HepG2 (cell line): ENCODE data around the gene TRIM27. TPM values are rescaled to one million over a fixed set of nuclear protein-coding genes. Genes with fewer than 3 reads are reported as not detected.

Experiments
- BRD4 ChIP-seq: sonication (generic); formaldehyde crosslinking; IDR thresholded peaks from 2 replicates; pipeline ENCODE4 v1.4.0; 2020; ENCODE audit warnings: missing genetic modification reagents
- DNMT3B ChIP-seq: conservative IDR thresholded peaks from 2 replicates; pipeline ENCODE4 v1.6.1; 2016; ENCODE audit warnings: missing biosample characterization, control low read depth
- E2F5 ChIP-seq: sonication (generic); formaldehyde crosslinking; conservative IDR thresholded peaks from 2 replicates; pipeline ENCODE4 v1.4.0; 2020; ENCODE audit warnings: missing genetic modification reagents
- FOXO1 ChIP-seq: sonication (generic); formaldehyde crosslinking; IDR thresholded peaks from 2 replicates; pipeline ENCODE4 v1.4.0; 2020; ENCODE audit warnings: missing genetic modification reagents
- HNF1B ChIP-seq: sonication (generic); formaldehyde crosslinking; IDR thresholded peaks from 2 replicates; pipeline ENCODE4 v1.5.1; 2020; ENCODE audit warnings: mild to moderate bottlenecking, moderate library complexity, missing genetic modification reagents
- NFE2 ChIP-seq: sonication (generic); formaldehyde crosslinking; IDR thresholded peaks from 2 replicates; pipeline ENCODE4 v1.4.0; 2020; ENCODE audit warnings: missing genetic modification reagents
- PAWR ChIP-seq: sonication (generic); formaldehyde crosslinking; IDR thresholded peaks from 2 replicates; pipeline ENCODE4 v1.4.0; 2020; ENCODE audit warnings: missing genetic modification reagents, mild to moderate bottlenecking, borderline replicate concordance
- ZNF274 ChIP-seq: sonication (generic); formaldehyde crosslinking; IDR thresholded peaks from 2 replicates; pipeline ENCODE4 v1.5.1; 2020; ENCODE audit warnings: mild to moderate bottlenecking, missing genetic modification reagents
- ZNF33A ChIP-seq: sonication (generic); formaldehyde crosslinking; IDR thresholded peaks from 2 replicates; pipeline ENCODE4 v1.5.1; 2020; ENCODE audit warnings: missing genetic modification reagents, mild to moderate bottlenecking, moderate library complexity, borderline replicate concordance
- ZNF432 ChIP-seq: sonication (generic); formaldehyde crosslinking; IDR thresholded peaks from 2 replicates; pipeline ENCODE4 v1.5.0; 2020; ENCODE audit warnings: missing genetic modification reagents, mild to moderate bottlenecking, borderline replicate concordance
- ZNF749 ChIP-seq: sonication (generic); formaldehyde crosslinking; IDR thresholded peaks from 2 replicates; pipeline ENCODE4 v1.8.0; 2022; ENCODE audit warnings: mild to moderate bottlenecking, missing genetic modification reagents, moderate library complexity, borderline replicate concordance
- polyA plus RNA-seq, 8 experiments: library from polyadenylated mRNA; depleted of rRNA in 3 of 8; stranded (reverse) in 7 of 8; unstranded in 1 of 8; fragments of >200 nt; fragmentation: Illumina TruSeq in 4 of 8; extraction: Trizol in 4 of 8; gene quantifications; 2 replicates each; pipeline versions ENCODE4 v1.2.1 to v1.2.3, GENCODE V29; 2011 to 2016; ENCODE audit warnings: low read depth in 4 of 8, missing spikeins in 1 of 8, mixed read lengths in 1 of 8; ENCODE audit not compliant: insufficient read depth in 1 of 8
- total RNA-seq, 5 experiments: library from RNA; depleted of rRNA; stranded (reverse); fragments of >200 nt; fragmentation: Illumina TruSeq; extraction: Trizol; gene quantifications; 2 replicates each; pipeline ENCODE4 v1.2.3, GENCODE V29; 2016; ENCODE audit warnings: low read depth in 1 of 5
- TF ChIP-seq, protein P1 (sequence below): sonication (generic); formaldehyde crosslinking; IDR thresholded peaks from 2 replicates; pipeline ENCODE4 v1.5.1; 2020; ENCODE audit warnings: missing genetic modification reagents, mild to moderate bottlenecking, borderline replicate concordance
- TF ChIP-seq, protein P2 (sequence below), 2 experiments: fragments of 450-650 bp in 1 of 2; sonication (generic) in 1 of 2; formaldehyde crosslinking; IDR thresholded peaks; 2 replicates each; pipeline versions ENCODE4 v1.5.0 to v1.8.0; 2020 to 2022; ENCODE audit warnings: mild to moderate bottlenecking in 1 of 2, missing genetic modification reagents in 1 of 2
- TF ChIP-seq, protein P3 (sequence below): sonication (generic); formaldehyde crosslinking; IDR thresholded peaks from 2 replicates; pipeline ENCODE4 v1.5.0; 2020; ENCODE audit warnings: mild to moderate bottlenecking, missing genetic modification reagents, borderline replicate concordance
- TF ChIP-seq, protein P4 (sequence below): fragments of 450-650 bp; IDR thresholded peaks from 2 replicates; pipeline ENCODE4 v1.6.1; 2017; ENCODE audit warnings: mild to moderate bottlenecking

The TRIM27 gene
- total and polyA plus RNA-seq, 2 of the 13 experiments (the other 11 are each of a cell fraction or from before 2014, with no cell fraction given), result 88.6 to 112 TPM

GRCh38 chr6:28863604-28864325 is 60.0 kb downstream of the TRIM27 start (continued):
- no peak for TF ChIP-seq BRD4
- 0 out of 2 replicates have a peak, but pooled peaks have one; percentile 23 for TF ChIP-seq ZNF432 (CRISPR knock-in tag)
- TF ChIP-seq E2F5 (CRISPR knock-in tag), result peak; percentile 76
- TF ChIP-seq, protein P1, sequence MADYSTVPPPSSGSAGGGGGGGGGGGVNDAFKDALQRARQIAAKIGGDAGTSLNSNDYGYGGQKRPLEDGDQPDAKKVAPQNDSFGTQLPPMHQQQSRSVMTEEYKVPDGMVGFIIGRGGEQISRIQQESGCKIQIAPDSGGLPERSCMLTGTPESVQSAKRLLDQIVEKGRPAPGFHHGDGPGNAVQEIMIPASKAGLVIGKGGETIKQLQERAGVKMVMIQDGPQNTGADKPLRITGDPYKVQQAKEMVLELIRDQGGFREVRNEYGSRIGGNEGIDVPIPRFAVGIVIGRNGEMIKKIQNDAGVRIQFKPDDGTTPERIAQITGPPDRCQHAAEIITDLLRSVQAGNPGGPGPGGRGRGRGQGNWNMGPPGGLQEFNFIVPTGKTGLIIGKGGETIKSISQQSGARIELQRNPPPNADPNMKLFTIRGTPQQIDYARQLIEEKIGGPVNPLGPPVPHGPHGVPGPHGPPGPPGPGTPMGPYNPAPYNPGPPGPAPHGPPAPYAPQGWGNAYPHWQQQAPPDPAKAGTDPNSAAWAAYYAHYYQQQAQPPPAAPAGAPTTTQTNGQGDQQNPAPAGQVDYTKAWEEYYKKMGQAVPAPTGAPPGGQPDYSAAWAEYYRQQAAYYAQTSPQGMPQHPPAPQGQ, result no peak
- TF ChIP-seq DNMT3B (CRISPR knock-in tag), result no peak
- peak; percentile 73 for TF ChIP-seq ZNF274
- TF ChIP-seq, protein P2, sequence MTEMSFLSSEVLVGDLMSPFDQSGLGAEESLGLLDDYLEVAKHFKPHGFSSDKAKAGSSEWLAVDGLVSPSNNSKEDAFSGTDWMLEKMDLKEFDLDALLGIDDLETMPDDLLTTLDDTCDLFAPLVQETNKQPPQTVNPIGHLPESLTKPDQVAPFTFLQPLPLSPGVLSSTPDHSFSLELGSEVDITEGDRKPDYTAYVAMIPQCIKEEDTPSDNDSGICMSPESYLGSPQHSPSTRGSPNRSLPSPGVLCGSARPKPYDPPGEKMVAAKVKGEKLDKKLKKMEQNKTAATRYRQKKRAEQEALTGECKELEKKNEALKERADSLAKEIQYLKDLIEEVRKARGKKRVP (CRISPR knock-in tag; IDR thresholded peaks at IDR 0.05), result 0 out of 4 replicates have a peak, but pooled peaks of 1 of the 2 experiments have one; percentile 58
- peak; percentile 16; the same call in 1 of the 2 replicates for TF ChIP-seq HNF1B (CRISPR knock-in tag)
- TF ChIP-seq, protein P3, sequence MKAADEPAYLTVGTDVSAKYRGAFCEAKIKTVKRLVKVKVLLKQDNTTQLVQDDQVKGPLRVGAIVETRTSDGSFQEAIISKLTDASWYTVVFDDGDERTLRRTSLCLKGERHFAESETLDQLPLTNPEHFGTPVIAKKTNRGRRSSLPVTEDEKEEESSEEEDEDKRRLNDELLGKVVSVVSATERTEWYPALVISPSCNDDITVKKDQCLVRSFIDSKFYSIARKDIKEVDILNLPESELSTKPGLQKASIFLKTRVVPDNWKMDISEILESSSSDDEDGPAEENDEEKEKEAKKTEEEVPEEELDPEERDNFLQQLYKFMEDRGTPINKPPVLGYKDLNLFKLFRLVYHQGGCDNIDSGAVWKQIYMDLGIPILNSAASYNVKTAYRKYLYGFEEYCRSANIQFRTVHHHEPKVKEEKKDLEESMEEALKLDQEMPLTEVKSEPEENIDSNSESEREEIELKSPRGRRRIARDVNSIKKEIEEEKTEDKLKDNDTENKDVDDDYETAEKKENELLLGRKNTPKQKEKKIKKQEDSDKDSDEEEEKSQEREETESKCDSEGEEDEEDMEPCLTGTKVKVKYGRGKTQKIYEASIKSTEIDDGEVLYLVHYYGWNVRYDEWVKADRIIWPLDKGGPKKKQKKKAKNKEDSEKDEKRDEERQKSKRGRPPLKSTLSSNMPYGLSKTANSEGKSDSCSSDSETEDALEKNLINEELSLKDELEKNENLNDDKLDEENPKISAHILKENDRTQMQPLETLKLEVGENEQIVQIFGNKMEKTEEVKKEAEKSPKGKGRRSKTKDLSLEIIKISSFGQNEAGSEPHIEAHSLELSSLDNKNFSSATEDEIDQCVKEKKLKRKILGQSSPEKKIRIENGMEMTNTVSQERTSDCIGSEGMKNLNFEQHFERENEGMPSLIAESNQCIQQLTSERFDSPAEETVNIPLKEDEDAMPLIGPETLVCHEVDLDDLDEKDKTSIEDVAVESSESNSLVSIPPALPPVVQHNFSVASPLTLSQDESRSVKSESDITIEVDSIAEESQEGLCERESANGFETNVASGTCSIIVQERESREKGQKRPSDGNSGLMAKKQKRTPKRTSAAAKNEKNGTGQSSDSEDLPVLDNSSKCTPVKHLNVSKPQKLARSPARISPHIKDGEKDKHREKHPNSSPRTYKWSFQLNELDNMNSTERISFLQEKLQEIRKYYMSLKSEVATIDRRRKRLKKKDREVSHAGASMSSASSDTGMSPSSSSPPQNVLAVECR (CRISPR knock-in tag), result peak; percentile 13; the same call in 1 of the 2 replicates
- peak; percentile 90; the same call in 1 of the 2 replicates for TF ChIP-seq ZNF33A
- TF ChIP-seq ZNF749 (CRISPR knock-in tag), result peak; percentile 49; the same call in 1 of the 2 replicates
- TF ChIP-seq PAWR (CRISPR knock-in tag), result no peak
- TF ChIP-seq FOXO1 (CRISPR knock-in tag), result no peak
- no peak for TF ChIP-seq NFE2
- TF ChIP-seq, protein P4, sequence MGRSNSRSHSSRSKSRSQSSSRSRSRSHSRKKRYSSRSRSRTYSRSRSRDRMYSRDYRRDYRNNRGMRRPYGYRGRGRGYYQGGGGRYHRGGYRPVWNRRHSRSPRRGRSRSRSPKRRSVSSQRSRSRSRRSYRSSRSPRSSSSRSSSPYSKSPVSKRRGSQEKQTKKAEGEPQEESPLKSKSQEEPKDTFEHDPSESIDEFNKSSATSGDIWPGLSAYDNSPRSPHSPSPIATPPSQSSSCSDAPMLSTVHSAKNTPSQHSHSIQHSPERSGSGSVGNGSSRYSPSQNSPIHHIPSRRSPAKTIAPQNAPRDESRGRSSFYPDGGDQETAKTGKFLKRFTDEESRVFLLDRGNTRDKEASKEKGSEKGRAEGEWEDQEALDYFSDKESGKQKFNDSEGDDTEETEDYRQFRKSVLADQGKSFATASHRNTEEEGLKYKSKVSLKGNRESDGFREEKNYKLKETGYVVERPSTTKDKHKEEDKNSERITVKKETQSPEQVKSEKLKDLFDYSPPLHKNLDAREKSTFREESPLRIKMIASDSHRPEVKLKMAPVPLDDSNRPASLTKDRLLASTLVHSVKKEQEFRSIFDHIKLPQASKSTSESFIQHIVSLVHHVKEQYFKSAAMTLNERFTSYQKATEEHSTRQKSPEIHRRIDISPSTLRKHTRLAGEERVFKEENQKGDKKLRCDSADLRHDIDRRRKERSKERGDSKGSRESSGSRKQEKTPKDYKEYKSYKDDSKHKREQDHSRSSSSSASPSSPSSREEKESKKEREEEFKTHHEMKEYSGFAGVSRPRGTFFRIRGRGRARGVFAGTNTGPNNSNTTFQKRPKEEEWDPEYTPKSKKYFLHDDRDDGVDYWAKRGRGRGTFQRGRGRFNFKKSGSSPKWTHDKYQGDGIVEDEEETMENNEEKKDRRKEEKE, result no peak
